ENCODE measurements around the gene IGFBP5.
A peak's percentile ranks its signal among the peaks of the same experiment; 100 is the strongest.

The IGFBP5 gene

DNA sequence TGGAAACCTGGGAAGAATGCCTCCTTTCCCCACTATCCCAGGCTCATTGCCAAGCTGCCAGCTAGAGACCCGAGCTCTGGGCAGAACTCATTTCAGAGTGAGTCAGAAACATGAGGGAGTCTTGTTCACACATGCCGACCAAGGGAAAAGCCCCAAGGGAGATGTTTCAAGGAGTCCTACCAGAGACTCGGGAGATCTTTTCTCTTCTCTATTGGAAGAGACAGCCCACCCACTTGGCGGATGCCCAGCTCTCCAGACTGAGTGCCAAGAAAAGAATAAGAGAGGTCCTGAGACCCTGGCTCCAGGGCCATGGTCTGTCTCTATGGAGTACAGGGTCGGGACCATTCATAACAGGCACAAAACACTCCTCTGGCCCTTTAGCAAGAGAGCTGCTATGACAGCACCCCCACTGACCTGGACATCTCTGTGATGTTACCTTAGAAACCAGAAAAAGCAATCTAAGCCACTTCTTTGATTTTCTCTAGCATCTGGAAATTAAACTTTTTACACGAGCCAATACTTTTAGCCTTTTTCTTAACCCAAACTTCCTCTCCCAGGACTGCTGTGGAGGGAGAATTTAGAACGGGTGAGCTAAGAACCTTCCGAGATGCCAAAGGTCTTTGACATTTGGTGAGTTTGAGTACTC, 18.5 kb upstream of the IGFBP5 start:
- DNase-seq = no peak

DNA sequence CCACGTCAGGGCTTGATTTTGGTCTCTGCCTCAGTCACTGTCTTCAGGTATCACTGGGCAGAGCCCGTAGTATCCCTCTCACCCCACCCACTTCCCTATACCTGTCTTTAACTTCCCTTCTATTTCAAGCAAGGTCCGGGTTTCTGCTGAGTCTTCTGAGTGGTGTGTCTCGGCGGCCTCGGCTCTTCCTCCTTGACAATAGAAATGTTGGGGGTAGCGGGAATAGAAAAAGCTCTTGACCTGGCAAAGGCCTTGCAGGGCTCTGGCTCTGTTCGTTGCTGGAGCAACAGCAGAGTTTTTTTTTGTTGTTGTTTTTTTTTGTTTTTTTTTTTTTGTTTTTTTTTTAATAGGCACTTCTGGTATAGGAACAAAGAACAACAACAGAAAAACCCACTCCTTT, 16.0 kb upstream of the IGFBP5 start:
- DNase-seq = no peak

DNA sequence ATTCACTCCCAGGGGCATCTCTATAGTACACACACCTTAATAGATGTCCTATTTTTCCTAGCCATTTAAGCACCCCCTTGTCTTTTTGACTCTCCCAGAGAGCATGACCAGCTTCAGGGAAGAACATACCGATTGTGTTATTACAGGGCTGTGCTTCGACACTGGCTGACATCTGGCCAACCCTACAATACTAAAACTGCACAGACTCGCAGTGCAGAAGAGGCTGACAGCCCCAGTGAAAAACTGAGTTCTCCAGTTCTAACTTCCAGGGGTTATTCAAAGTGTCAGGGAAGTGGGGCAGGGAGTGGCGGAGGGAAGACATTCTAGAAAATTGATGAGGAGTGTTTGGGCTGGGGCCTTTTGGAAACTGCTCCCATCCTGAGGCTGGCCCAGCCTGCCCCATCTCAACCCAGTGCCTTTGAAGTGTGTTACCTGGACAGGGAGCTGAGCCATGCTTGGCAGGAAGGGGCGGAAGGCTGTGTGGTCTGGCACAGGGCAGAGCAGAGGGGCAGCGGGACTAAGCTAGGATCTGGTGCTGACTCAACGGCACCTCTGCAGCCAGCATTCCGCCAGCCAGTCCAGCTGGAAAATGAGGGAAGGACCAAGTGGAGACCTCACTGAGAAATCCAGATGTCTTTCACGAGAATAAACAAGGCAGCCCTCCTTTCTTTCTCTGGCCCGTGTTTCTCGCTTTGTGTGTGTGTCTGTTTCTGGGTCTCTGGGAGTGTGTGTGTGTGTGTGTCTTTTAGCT, 15.4 kb upstream of the IGFBP5 start:
- DNase-seq = no peak

DNA sequence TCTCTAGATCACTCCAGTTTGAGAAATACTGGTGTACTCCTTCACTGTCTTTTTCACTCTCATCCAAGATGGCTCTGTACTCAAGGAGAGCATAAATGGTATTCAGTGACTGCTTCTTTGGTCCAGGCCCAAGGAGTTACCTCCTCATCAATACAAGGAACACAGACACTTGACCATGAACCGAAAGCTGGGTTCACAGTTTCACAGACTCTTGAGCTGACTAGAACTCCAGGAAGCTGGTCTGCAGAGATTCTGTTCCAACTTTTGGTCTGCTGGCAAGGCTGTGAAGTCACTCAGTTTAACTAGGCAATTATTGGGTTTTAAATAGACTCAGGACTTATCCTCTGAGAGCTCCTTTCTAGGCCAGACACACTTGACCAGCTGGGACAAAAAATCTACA, 7.4 kb upstream of the IGFBP5 start:
- no peak for DNase-seq

DNA sequence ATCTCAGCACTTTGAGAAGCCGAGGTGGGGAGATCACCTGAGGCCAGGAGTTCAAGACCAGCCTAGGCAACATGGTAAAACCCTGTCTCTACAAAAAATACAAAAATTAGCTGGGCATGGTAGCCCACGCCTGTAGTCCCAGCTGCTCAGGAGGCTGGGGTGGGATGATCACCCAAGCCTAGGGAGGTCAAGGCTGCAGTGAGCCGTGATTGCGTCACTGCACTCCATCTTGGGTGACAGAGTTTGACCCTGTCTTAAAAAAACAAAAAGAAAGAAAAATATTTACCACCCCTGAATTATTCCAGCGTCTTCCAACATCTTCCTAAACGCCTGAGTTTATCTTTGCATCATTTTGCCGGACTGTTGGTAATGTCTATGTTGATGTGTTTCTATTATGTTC, 6.2 kb upstream of the IGFBP5 start:
- DNase-seq = no peak

DNA sequence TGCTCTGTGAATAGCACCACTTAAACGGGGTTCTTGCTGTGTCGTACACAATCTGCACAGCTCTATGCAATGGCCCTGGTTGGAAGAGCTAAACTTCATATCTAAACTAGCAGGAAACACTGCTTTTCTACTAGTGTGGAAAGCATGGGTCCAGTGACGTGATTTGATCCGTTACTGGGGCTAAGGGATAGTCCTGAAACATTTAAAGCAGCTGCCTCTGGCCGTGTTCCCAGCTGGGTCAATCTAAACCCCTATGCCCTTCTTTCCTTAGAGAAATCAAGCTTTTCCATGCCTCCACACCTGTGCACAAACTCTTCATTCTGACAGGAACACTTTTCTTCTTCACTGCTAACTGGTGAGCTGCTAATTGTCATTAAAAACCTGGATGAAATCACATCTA, 5.4 kb upstream of the IGFBP5 start:
- DNase-seq = no peak

DNA sequence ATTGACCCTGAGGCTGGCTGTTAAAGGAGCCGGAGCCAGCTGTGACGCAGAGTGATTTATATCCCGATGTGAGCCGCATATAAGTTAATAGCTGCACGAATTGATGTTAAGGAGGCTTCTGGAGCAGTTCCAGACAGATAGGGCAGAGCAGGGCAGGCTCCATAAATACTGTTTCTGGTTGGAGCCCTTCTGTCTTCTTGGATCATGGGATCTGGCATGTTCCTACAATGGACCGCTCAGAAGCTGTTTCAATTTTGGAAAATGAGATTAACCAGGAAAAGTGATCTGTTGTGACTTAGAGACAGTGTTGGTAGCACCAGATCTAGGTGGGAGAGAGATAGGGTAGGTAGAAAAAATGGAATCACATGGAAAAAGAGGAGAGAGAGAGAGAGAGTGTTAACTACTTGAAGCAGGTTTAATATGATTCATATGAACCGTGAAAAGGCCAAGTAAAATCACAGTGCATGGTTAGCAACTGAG, 4.8 kb upstream of the IGFBP5 start:
- DNase-seq = no peak

DNA sequence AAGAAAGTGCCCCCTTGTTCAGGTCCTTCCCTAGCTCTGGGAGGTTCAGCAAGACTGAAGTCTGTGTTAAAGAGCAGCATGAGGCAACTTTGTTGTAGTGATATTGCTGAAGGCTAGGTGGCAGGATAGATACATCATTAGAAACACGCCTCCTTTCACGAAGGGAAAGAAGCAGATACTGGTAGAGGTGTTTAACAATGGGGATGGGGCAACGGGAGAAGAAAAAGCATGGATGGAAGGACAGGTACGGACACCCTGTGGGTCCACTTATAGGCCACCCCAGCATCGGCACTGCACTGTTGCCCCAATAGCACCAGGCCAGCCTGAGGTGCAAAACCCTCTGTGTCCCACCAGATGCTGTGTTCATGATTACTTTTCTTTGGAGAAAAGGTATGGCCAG, 3.5 kb upstream of the IGFBP5 start:
- peak; percentile 69 for DNase-seq

DNA sequence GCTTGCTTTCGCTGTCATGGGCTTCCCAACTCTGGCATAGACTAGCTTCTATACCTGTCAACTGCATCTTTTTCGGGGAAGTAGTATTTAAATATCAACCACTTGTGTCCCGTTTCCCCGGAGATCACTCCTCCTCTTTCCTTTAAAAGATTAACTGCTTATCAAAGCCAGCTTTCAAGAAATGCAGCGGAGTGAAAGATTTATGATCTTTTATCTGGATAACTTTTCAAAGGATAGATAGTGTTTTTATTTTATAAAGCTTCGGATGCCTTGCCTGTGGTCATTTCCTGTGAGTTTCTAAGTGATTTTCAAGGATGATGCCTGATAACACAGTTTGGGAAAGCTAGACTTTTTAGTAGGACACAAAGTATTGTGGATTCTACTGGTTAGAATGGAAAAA, 2.9 kb upstream of the IGFBP5 start:
- no peak for DNase-seq

DNA sequence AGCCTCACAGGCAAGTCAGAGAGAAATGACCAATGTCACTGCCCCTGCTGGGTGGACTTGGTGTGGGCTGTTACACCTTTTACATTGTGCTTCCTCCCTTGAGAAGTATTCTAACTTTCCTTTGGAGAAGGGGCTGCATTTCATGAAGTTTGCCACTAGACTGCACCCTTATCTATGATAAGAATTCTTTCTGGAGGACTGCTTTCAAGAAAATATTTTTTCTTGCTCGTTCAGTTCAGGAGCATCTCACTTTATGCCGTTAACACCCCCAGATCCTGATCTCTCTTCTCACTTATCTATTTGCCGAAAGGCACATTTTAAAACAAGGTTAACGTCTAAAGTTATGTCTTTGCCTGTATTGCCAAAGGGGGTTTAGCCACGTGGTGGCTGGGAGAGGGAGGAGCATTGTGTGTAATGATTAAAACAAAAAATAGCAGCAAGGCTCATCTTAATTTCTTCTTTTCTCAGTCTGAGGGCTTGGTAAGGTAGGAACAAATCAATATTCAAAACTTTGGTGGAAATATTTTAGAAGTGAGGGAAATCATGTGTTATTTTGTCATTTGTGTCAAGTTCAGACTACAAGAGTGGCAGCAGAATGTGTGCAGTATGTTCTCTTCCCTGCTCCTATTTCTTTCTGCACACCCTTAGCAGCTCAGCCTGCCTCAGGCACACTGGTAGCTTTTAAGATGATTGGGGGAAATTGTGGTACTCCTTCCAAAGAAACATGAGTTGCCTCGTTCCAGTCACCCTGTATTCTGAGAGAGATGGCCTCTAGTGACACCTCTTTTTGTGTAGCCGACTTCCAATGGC, 1.6 kb upstream of the IGFBP5 start:
- peak; percentile 59 for DNase-seq

DNA sequence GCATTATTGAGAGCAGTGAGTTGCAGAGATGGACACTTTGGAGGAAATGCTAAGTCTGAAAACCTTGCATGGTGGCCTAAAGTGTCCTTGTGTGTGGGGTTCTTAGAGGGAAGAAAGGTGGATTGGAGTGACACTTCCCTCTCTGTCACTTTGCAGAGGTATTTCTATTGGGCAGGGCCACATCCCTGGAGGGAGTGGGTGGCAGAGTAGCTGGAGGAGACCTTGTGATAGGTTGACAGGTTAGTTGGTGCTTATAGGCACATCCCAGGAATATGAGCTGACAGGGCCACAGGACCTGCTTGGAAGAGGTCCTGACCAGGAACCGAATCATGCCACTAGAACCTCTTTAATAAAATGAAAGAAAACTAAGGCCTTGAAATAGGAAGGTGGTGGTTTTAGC, 972 bp upstream of the IGFBP5 start:
- peak; percentile 57 for DNase-seq

DNA sequence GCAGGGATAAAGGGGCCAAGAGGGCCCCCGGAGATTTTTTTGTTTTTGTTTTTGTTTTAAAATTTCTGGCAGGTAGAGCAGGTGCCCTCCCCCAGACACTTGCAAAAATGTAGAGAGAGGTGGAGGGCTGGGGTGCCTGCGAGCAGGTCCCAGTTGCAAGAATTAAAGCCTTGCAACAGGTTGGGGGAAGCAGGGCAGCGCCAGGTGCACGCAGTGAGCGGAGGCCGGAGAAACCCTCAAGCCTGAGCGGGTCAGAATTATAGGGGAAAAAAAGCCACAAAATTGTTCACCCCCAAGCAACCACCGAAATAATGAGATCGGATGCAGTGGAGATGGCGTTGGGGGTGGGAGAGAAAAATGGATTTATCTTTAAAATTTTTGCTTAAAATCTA, 527 bp downstream of the IGFBP5 start:
- DNase-seq = no peak

DNA sequence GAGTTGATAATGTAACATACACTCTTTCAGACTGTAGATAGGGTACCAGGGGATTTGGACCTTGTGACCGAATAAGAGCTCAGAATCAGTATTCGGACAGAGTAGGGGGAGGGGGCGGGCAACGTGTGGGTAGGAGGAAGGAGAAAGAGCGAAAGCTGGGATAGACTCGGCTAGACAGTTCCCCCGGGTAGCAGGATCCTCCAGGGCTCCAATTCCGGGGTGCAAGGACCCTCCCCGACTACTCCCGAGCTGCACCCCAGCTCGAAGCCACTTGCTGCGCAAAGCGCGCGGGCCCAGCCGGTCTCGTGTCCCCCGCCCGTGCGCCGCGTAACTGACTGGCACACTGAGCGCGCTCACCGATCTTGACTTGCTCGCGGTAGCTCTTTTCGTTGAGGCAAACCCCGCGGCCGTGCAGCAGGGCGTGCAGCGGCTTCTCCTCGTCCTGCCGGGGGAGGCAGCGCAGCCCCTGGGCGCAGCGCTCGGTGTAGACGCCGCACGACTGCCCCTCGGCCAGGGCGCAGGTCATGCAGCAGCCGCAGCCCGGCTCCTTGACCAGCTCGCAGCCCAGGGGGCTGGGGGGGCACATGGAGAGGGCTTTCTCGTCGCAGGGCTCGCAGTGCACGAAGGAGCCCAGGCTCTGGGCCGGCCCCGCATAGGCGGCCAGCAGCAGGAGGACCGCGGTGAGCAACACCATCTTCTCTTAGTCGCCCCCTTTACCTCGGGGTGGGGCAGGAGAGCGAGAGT, 1.1 kb downstream of the IGFBP5 start:
- peak; percentile 91 for DNase-seq

DNA sequence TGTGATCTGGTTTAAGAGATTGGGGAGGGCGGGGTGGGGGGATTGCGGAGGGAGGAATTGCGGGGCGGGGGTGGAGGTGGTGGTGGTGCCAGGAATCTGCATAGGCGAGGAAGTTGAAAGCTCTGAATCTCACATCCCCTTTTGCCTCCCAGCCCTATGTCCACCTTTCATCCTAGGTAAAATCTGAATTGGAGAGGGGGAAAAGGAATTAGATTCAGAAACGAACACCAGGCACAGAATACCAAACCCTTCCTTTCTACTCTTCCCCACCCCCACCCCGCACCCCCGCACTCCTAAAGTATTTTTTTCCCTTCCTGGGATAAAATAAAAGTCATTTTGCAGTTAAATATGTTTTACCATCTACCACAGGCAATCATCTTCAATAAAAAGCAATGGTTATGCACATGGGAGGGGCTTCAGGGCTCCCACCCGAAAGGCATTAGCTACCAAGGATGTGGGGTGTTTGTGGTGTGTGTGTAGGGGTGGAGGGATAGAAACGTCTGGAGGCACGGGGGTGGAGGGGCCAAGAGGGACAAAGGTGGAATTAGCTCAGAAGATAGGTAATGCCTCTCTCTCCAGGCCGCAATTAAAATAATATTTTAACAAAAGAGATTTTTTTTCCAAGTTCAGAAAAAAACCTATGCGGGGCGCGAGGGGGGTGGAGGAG, 1.8 kb downstream of the IGFBP5 start:
- no peak for DNase-seq

DNA sequence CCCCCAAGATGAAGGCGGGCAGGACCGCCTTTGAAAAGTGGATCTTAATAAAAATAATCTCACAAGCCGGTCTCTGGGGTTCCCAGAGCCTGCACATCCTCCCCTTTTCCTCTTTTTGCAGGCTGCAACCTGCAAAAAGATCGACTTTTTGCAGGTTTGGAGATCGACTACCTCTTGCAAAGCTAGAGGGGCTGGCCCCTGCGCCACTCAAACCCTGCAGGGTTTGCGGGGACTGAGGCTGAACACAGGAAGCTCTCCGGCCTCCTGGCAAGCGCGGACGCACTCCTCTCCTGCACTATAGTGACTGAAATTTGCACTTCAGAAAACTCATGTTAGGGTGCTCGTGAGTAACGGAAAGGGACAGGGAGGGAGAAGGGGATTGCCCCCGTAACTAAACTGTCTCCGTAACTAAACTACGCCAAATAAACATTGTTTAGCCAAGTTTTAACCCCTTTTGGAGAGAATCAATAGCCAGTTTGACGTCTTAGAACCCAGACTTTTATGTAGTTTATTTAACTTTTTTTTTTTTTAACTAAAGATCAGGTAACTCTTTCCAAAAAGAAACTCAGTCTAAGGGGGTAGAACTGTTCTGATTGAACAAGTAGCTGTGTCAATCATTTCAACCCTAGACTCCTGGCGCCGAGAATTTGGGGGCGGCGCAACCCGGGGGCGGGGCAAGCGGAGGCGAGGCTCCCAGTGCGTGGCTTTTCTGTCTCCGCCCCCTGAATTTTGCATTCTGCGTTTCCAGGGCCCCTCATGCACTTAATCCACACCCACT, 2.5 kb downstream of the IGFBP5 start:
- peak; percentile 84 for DNase-seq

DNA sequence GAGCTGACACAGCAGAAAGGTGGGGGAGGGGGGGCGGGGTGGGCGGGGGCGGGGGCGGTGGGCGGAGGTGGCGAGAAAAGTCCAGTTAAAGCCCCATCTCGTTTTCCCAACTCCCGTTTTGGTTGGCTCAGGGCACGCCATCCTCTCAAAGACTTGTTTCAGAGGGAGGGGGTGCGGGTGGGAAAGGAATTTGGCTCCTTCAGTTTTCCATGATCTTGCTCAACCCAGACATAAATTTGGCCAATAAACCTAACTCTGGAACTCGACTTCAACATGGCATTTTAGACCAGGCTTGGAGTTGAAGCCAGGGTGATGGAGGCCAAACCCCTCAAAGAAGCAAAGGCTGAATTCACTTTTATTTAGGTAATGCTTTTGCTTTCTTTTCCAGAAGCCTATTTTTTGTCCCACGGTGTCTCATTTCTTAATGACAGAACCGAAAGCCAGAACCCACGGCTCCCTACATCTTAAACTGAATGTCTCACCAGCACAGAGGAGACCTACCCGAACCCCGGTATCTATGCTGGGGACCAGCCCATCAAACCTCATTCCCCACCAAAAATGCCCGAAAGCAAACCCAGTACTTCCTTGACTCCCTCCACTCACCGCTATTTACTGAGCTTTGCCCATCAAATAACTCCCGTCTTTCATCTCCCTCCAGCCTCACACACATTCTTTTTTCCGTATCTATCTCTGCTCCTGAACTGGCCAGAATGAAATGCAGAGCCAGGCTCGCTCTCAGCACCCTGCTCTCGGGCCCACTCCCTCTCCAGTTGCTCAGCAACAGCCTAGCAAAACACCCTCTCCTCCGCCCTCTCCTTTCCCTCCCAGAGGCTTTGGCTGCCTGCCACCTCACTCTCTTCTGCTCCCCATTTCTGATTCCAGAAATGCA, 4.3 kb downstream of the IGFBP5 start:
- peak; percentile 82 for DNase-seq

DNA sequence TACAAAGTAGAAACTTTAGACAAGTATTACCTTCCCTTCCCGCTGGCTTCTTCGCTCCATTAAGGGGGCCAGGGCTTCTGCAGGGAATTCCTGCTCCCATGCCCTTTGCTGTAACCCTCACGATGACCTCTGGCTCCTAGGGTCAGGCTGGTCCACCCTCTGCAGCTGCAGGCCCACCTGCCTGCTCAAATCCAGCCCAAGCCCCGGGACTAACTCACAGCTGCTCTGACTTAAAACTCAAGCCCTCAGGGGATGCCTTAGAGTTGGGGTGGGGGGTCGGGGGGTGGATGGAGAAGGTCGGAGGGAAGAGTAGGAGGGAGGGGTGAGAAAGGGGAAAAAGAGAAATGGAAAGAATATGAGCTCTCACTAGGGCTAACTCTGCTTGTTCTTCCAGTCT, 4.9 kb downstream of the IGFBP5 start:
- no peak for DNase-seq

DNA sequence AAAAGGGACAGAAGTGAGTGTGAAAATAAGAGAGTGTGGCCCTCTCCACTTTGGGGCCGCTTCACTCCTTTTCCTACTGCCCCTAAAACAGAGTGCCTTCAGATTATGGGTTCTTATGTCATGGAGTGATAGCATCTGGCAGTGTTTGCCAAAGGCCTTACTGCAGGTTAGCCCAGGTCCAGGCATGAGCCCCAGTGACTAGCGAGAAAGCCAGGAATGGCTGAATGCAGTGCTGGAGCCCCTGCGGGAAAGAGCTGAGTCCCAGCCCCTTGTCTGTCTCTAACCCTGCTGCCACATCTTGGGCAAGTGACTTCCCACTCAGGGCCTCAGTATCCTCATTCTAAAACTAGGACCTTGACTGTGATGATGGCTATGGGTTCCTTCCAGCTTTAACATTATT, 6.0 kb downstream of the IGFBP5 start:
- DNase-seq = no peak

DNA sequence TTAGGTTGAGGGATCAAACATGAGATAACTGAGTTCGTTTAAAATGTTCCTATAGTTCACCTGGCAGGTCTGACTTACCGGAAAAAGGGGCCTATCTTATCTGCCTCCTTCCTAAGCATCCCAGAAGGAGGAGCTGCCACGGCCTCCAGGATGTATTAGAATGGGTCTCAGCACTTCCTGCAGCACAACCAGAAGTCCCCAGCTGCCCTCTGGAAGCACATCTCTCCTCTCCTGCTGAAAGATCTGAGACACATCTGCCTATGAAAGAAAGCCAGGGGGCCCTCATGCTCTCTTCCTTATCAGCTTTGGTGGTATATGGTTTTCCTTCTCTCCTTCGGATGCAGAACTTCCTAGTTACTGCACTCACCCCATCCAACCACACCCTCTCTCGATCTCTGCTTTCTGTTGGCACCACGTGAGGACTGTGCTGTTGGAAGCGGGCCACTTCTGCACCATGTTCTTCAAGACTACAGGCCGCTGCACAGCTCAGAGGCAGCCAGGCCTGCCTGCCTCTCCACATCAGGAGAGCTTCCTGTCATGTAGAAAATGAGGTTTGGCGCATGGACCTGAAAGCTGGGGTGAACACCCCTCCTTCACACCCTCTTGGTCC, 6.5 kb downstream of the IGFBP5 start:
- DNase-seq = no peak

DNA sequence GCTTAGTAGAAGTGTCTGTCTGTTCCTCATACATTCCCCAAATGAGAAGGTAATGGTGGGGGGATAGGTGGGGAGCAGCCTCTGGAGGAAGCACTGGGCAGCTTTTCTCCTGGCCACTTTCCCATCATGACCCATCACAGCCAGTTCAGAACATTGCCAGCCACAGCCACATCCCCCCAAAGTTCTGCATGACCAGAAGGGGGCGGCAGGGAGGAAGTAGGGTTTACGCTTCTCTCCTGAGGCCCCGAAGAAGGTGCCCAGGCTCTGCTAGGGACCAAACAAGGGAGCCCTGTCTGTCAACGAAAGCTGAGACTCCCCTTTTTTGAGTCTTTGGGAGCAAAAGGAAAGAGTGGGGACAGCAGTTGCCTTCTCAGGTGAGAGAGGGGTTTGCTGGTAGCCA, 7.7 kb downstream of the IGFBP5 start:
- no peak for DNase-seq
